H1 (cell line): ENCODE data around the gene ITIH1. TPM values are rescaled to one million over a fixed set of nuclear protein-coding genes. Genes with fewer than 3 reads are reported as not detected.

Experiments used
- KDM4A ChIP-seq: IDR thresholded peaks from one replicate; pipeline ENCODE4 v1.7.1; 2012; ENCODE audit warnings: low read depth, mild to moderate bottlenecking, moderate library complexity, low read length, inconsistent platforms; ENCODE audit not compliant: severe bottlenecking
- polyA plus RNA-seq, 7 experiments: library from polyadenylated mRNA; depleted of rRNA in 3 of 7; stranded (reverse) in 5 of 7; unstranded in 2 of 7; fragments of >200 nt in 5 of 7; fragments of 200-250 nt in 2 of 7; gene quantifications; 1 replicate in 5 of 7; 2 replicates in 1 of 7; 4 replicates in 1 of 7; pipeline versions ENCODE4 v1.2.1 to v1.2.3, GENCODE V29; 2011 to 2013; ENCODE audit warnings: missing spikeins in 2 of 7, mixed read lengths in 2 of 7
- total RNA-seq: library from RNA; stranded (reverse); fragmentation: NEBNext Ultra II Directional; extraction: Animal tissue kit (Norgen Biotek cat#: 25700); gene quantifications from 2 replicates; pipeline ENCODE4 v1.2.1, GENCODE V29; 2021

ITIH1 gene
- total and polyA plus RNA-seq, 2 of the 8 experiments (the other 6 are each of a cell fraction or from before 2014, with no cell fraction given), result not detected

- no peak for TF ChIP-seq KDM4A
These were observed 7.7 kb downstream of the ITIH1 start (continued) for GRCh38 chr3:52784931-52785590.
